ENCODE measurements around the gene STXBP1. TPM values are rescaled to one million over a fixed set of nuclear protein-coding genes. Genes with fewer than 3 reads are reported as not detected.

Gene STXBP1
- total RNA-seq, 6 experiments from 2014 or later = 1.8 to 13.5 (median 4.1) TPM

GRCh38 chr9:127730799-127731410, 118.8 kb downstream of the STXBP1 start:
- DNase-seq = no peak
- ATAC-seq = no peak
- no peaks in the 10 kb centered on the region for H3K27me3 ChIP-seq
- TF ChIP-seq POLR2A (IDR thresholded peaks at IDR 0.05) (no peak), CTCF (IDR thresholded peaks at IDR 0.05) (no peak)
- no CpG with 5 or more reads among the region's 9 CpGs for WGBS (ENCODE audit: insufficient coverage, low coverage, low lambda C conversion rate, missing lambda C conversion rate)
- no peak overlapping the region for H3K4me3 ChIP-seq
- H3K4me1 ChIP-seq = peaks cover 0 to 6% (median 3%) of the 10 kb centered on the region in 4 donors
- H3K36me3 ChIP-seq = no peaks in the 10 kb centered on the region
- intact Hi-C loops (cut with DNase I) = loop anchor here (5.0 to 10.0 kb wide), 3 partner anchors 139 to 144 kb away; partner anchors contain the start of gene AK1 (in 1 of the 2)
- no peak overlapping the region for H3K27ac ChIP-seq
- H3K9me3 ChIP-seq = no peaks in the 10 kb centered on the region

- Histone ChIP-seq H3K9me3 (no peaks in the 10 kb centered on the region), H3K27ac (no peak overlapping the region), H3K36me3 (no peaks in the 10 kb centered on the region), H3K4me1 (peaks cover 0 to 6% (median 3%) of the 10 kb centered on the region in 4 donors), H3K4me3 (no peak overlapping the region), H3K27me3 (no peaks in the 10 kb centered on the region)
- intact Hi-C loops (cut with DNase I) = loop anchor here (5.0 to 10.0 kb wide), 3 partner anchors 140 to 145 kb away; partner anchors contain the start of gene AK1 (in 1 of the 2)
- DNase-seq (no peak), ATAC-seq (no peak)
- WGBS (ENCODE audit: insufficient coverage, low coverage, low lambda C conversion rate, missing lambda C conversion rate) = 71% methylated on average over 5 of the region's 16 CpGs
- TF ChIP-seq CTCF (IDR thresholded peaks at IDR 0.05) = no peak
- TF ChIP-seq POLR2A (IDR thresholded peaks at IDR 0.05) = no peak
Observed at GRCh38 chr9:127731938-127732337, 119.9 kb downstream of the STXBP1 start.

GRCh38 chr9:127732444-127732843, 120.4 kb downstream of the STXBP1 start:
- Histone ChIP-seq H3K27me3 (no peaks in the 10 kb centered on the region), H3K27ac (no peak overlapping the region), H3K4me1 (peaks cover 0 to 6% (median 3%) of the 10 kb centered on the region in 4 donors), H3K9me3 (no peaks in the 10 kb centered on the region), H3K36me3 (no peaks in the 10 kb centered on the region), H3K4me3 (no peak overlapping the region)
- DNase-seq (no peak), ATAC-seq (no peak)
- TF ChIP-seq POLR2A (IDR thresholded peaks at IDR 0.05) (no peak), CTCF (IDR thresholded peaks at IDR 0.05) (no peak)
- WGBS (ENCODE audit: insufficient coverage, low coverage, low lambda C conversion rate, missing lambda C conversion rate) = 60% methylated on average over 1 of the region's 21 CpGs
- intact Hi-C loops (cut with DNase I) = loop anchor here (5.0 to 10.0 kb wide), 3 partner anchors 140 to 145 kb away; partner anchors contain the start of gene AK1 (in 1 of the 2)

- H3K4me1 ChIP-seq = peaks cover 0 to 6% (median 3%) of the 10 kb centered on the region in 4 donors
- no peak overlapping the region for H3K27ac ChIP-seq
- no peaks in the 10 kb centered on the region for H3K36me3 ChIP-seq
- TF ChIP-seq CTCF (IDR thresholded peaks at IDR 0.05) = no peak
- TF ChIP-seq POLR2A (IDR thresholded peaks at IDR 0.05) = no peak
- no peaks in the 10 kb centered on the region for H3K9me3 ChIP-seq
- no peaks in the 10 kb centered on the region for H3K27me3 ChIP-seq
- WGBS (ENCODE audit: insufficient coverage, low coverage, low lambda C conversion rate, missing lambda C conversion rate) = 60% methylated on average over 1 of the region's 2 CpGs
- intact Hi-C loops (cut with DNase I) = loop anchor here (5.0 to 10.0 kb wide), 3 partner anchors 141 to 146 kb away; partner anchors contain the start of gene AK1 (in 1 of the 2)
- ATAC-seq (no peak), DNase-seq (no peak)
- no peak overlapping the region for H3K4me3 ChIP-seq
Observed at GRCh38 chr9:127733614-127734013, 121.5 kb downstream of the STXBP1 start.

Measured in right lobe of liver (tissue), 6 donors.